Stomach smooth muscle (tissue), 2 donors: ENCODE results near the gene ERFE.
A peak's percentile ranks its signal among the peaks of the same experiment; 100 is the strongest.
"Not testable (repeated sequence)": the region's sequence is repeated elsewhere in the genome, so short reads cannot be mapped to it uniquely, and the experiment has no call there.

Experiments
- H3K27ac ChIP-seq: one replicate; pipeline ENCODE4 v1.7.0; 2013; ENCODE audit warnings: mild to moderate bottlenecking, low read length, inconsistent platforms
- H3K27me3 ChIP-seq, 2 donors: one replicate each; pipeline ENCODE4 v1.7.0; 2013; ENCODE audit warnings: low read length in 2 of 2; ENCODE audit not compliant: insufficient read depth in 2 of 2, control insufficient read depth in 1 of 2
- H3K36me3 ChIP-seq, 2 donors: one replicate each; pipeline ENCODE4 v1.7.0; 2013; ENCODE audit warnings: low read length in 2 of 2; ENCODE audit not compliant: control insufficient read depth in 2 of 2, insufficient read depth in 2 of 2
- H3K4me1 ChIP-seq: one replicate; pipeline ENCODE4 v1.7.0; 2013; ENCODE audit warnings: low read length; ENCODE audit not compliant: control insufficient read depth, insufficient read depth
- H3K4me3 ChIP-seq, 2 donors: one replicate each; pipeline ENCODE4 v1.7.0; 2013; ENCODE audit warnings: low read length in 2 of 2
- H3K9ac ChIP-seq, 2 donors: one replicate each; pipeline ENCODE4 v1.7.0; 2013; ENCODE audit warnings: low read length in 2 of 2, mild to moderate bottlenecking in 1 of 2
- H3K9me3 ChIP-seq, 2 donors: one replicate each; pipeline ENCODE4 v1.7.0; 2013; ENCODE audit warnings: low read length in 2 of 2; ENCODE audit not compliant: control insufficient read depth in 2 of 2
- donor health status: healthy.
- donor health status: Pancreatic carcinoma.

The ERFE gene

DNA sequence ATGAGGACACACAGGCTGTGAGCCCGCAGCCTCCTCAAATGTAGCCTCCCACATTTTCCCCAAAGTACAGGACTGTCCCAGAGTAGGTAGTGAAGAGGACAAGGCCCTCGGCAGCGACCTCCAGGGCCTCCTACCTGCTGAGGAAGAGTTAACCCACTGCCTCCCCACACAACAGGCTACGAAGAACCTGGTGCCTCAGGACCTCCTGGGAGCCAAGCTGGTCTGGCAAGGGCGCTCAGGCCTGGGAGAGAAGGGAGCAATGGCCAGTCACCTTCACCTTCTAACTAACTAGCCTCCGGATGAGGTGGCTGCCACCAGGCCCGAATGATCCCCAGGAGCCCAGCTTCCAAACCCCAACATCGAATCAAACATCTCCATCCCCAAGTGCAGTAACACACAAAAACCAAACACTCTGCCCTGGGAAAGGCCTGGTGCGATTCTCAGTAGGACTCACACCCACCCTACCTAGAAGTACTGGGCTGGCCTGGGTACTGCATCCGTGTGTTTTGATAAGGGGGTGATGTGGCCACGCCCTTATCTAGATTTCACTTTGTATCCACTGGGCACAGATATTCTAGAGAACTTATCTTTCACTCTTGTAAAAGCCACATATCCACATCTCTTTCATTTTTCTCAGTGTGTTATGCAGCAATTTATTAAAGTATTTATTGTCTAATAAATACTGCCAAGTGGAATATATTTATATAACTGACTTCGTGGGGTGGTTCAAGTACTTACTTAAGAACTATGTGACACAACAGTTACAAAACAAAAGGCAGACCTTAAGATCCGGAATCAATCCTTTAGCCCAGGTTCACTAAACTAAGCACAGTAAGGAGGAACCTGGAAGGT, 9.7 kb downstream of the ERFE start:
- Histone ChIP-seq H3K4me1 (peaks cover 25% of the 10 kb centered on the region), H3K27ac (peak overlapping the region; percentile 42), H3K36me3 (peaks cover 31 to 34% of the 10 kb centered on the region in 2 donors), H3K9ac (no peak overlapping the region), H3K27me3 (peaks cover 0 to 8% of the 10 kb centered on the region in 2 donors), H3K4me3 (no peak overlapping the region), H3K9me3 (no peaks in the 10 kb centered on the region)

DNA sequence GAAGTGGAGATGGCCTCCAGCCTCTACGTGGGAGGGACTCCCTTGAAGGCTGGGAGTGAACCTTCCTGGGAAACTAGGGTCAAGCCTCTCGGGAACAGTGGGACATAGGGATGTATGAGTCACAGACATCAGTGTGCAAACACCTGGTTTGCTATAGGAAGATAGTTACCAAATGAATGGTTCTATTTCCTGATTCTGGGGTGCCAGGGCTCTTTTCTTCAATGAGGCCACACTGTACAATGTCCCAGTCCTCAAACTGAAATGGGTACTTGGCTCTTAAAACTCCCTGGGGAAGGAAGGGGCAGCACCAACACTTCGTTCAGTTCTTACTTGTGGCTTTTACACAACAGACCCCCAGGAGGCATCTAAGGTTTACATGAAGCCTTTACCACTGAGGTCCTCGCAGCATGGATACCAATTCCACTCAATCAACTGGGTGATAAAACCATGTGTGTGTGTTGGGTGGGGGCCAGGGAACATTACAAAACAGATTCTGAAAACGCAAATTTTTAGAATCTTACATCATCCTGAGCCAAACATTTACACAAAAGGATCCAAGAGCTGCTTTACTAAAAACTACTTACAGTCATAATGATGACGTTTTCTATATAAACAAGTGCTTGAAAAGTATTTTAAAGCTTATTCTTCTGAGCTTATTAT, 10.4 kb downstream of the ERFE start:
- no peak overlapping the region for H3K9ac ChIP-seq
- H3K27ac ChIP-seq: peak overlapping the region; percentile 42
- H3K27me3 ChIP-seq: peaks cover 0 to 2% of the 10 kb centered on the region in 2 donors
- peaks cover 38 to 42% of the 10 kb centered on the region in 2 donors for H3K36me3 ChIP-seq
- H3K4me1 ChIP-seq: peaks cover 20% of the 10 kb centered on the region
- no peak overlapping the region for H3K4me3 ChIP-seq
- no peaks in the 10 kb centered on the region for H3K9me3 ChIP-seq

DNA sequence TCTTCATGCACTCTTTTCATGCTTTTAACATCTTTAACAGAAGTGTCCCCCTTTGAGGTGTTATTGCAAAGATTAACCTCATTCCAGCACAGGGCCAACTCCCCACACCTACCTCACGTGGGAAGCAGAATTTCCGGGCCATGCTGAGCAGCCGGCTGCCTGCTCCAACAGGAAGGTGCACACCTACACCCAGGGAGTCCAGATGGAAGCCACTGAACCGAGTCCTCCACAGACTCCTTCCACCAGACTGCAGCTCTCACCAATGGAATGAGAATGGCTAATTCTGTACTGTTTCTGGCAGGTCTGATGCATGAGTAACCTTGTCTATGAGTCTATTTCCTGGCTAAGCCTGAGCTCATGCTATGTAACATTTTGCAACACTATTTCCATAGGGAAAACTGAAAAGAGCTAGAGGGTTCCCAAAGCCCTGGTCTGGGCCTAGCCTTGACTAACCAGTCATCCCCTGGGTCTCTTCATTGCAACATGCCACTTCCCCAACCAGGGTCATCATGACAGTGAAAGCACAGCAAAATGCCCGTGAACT, 11.0 kb downstream of the ERFE start:
- no peak overlapping the region for H3K4me3 ChIP-seq
- H3K27ac ChIP-seq: peak overlapping the region; percentile 69
- no peak overlapping the region for H3K9ac ChIP-seq
- H3K4me1 ChIP-seq: peaks cover 20% of the 10 kb centered on the region
- peaks cover 44 to 48% of the 10 kb centered on the region in 2 donors for H3K36me3 ChIP-seq
- no peaks in the 10 kb centered on the region for H3K27me3 ChIP-seq
- H3K9me3 ChIP-seq: no peaks in the 10 kb centered on the region

DNA sequence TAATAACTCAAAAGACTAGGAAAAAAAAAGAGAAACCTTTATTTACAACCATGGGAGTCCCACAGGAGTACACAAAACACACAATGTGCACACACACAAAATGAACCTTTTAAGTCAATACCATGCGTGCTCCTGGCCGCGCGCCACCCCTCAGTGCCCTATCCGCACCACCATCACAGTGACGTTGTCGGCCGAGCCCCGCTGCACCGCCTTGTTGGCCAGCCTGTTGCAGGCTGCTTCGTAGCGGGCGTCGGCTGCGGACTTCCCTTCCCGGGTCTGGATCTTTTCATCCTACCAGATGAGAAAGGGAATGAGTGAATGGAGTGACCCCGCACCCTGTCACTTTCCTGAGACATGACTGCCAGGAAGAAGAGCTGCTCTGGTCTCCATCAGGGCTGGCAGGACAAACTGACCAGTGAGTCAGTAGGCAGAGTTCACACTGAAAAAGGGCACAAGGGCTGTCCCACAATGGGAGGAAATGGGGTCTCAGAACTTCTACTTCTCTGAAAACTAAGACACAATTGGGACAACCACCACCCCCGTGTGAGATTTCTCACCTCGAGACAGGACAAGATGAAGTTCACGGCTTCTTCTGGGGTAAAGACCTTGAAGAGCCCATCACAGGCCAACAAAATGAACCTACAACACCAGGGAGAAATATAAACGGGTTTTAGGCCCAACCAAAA, 11.8 kb downstream of the ERFE start:
- Histone ChIP-seq H3K9me3 (no peaks in the 10 kb centered on the region), H3K9ac (no peak overlapping the region), H3K27ac (peak overlapping the region; percentile 69), H3K36me3 (peaks cover 49% of the 10 kb centered on the region in 2 donors), H3K4me1 (peaks cover 20% of the 10 kb centered on the region), H3K4me3 (no peak overlapping the region), H3K27me3 (no peaks in the 10 kb centered on the region)

DNA sequence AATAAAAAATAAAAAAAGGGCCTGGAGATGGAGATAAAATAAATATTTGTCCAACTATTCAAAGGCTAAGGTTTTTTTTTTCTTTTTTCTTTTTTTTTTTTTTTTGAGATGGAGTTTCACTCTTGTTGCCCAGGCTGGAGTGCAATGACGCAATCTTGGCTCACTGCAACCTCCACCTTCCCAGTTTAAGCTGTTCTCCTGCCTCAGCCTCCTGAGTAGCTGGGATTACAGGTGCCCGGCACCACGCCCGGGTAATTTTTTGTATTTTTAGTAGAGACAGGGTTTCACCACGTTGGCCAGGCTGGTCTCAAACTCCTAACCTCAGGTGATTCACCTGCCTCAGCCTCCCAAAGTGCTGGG, 12.3 kb downstream of the ERFE start:
- Histone ChIP-seq H3K36me3 (peaks cover 49 to 51% of the 10 kb centered on the region in 2 donors), H3K4me1 (peaks cover 20% of the 10 kb centered on the region)
- not testable (repeated sequence) for H3K27me3 ChIP-seq, H3K9me3 ChIP-seq, H3K27ac ChIP-seq, H3K4me3 ChIP-seq, H3K9ac ChIP-seq

DNA sequence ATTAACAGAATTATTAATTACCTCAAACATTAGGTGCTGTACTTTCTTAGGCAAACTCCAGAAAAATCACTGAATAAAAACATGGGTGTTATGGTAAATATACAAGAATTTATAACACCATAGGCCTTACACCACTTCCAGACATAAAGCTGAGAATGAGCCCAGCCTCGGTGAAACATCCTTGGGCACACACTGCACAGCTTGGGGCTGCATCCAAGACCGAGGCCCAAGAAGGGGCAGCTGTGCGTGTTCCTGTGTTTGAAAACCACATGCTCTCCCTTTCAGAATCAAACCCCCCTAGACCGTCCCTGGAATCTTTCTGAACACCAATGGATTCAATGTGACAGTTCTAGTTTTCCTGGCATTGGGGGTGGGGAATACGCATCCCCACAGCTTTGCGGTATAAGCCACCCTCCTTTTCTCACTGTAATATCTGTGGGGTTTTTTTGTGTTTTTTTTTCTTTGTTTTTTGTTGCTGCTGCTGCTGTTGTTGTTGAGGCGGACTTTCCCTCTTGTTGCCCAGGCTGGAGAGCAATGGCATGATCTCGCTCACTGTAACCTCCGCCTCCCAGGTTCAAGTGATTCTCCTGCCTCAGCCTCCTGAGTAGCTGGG, 12.9 kb downstream of the ERFE start:
- Histone ChIP-seq H3K4me1 (peaks cover 20% of the 10 kb centered on the region), H3K9ac (no peak overlapping the region), H3K4me3 (no peak overlapping the region), H3K36me3 (peaks cover 52 to 54% of the 10 kb centered on the region in 2 donors), H3K9me3 (no peaks in the 10 kb centered on the region), H3K27me3 (no peaks in the 10 kb centered on the region), H3K27ac (no peak overlapping the region)

DNA sequence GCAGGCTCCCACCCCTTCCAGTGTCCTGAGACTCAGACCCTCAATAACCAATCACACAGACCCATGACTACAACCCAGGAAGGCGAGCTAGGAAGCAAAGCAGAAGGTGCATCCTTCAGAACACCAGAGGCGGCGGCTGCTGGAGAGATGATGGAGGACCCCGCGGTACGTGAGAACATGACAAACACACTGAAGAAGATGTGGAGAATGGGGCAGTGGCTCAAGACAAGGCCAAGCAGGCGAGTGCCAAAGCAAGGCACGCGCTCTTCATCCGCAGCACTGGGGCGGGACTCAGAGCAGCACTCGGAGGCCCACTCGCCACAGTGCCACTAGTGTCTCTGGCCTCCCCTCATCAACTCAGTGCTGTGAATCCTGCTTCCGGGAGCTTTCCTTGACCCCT, 13.7 kb downstream of the ERFE start:
- Histone ChIP-seq H3K4me3 (no peak overlapping the region), H3K36me3 (peaks cover 53 to 54% of the 10 kb centered on the region in 2 donors), H3K9me3 (no peaks in the 10 kb centered on the region), H3K4me1 (peaks cover 18% of the 10 kb centered on the region), H3K27ac (no peak overlapping the region), H3K27me3 (no peaks in the 10 kb centered on the region), H3K9ac (no peak overlapping the region)

GRCh38 chr2:238173692-238174091, 14.9 kb downstream of the ERFE start:
- H3K27ac ChIP-seq: no peak overlapping the region
- H3K27me3 ChIP-seq: no peaks in the 10 kb centered on the region
- peaks cover 18% of the 10 kb centered on the region for H3K4me1 ChIP-seq
- H3K4me3 ChIP-seq: no peak overlapping the region
- peaks cover 56 to 60% of the 10 kb centered on the region in 2 donors for H3K36me3 ChIP-seq
- H3K9ac ChIP-seq: no peak overlapping the region
- no peaks in the 10 kb centered on the region for H3K9me3 ChIP-seq

GRCh38 chr2:238174291-238174690, 15.5 kb downstream of the ERFE start:
- Histone ChIP-seq H3K27ac (no peak overlapping the region), H3K36me3 (peaks cover 58 to 60% of the 10 kb centered on the region in 2 donors), H3K9ac (no peak overlapping the region), H3K27me3 (no peaks in the 10 kb centered on the region), H3K9me3 (no peaks in the 10 kb centered on the region), H3K4me3 (no peak overlapping the region), H3K4me1 (peaks cover 14% of the 10 kb centered on the region)

- peaks cover 61 to 62% of the 10 kb centered on the region in 2 donors for H3K36me3 ChIP-seq
- H3K4me1 ChIP-seq: peaks cover 10% of the 10 kb centered on the region
- H3K9ac ChIP-seq: no peak overlapping the region
- H3K9me3 ChIP-seq: no peaks in the 10 kb centered on the region
- H3K27me3 ChIP-seq: no peaks in the 10 kb centered on the region
- no peak overlapping the region for H3K4me3 ChIP-seq
- H3K27ac ChIP-seq: no peak overlapping the region
These were observed 15.9 kb downstream of the ERFE start for GRCh38 chr2:238174701-238175100.
